NCI-H526 (cell line): ENCODE measurements around the gene FNIP2.
A peak's percentile ranks its signal among the peaks of the same experiment; 100 is the strongest.
"Not testable (repeated sequence)": the region's sequence is repeated elsewhere in the genome, so short reads cannot be mapped to it uniquely, and the experiment has no call there.

Experiments used
- DNase-seq, 2 experiments: peaks; one replicate each; lab custom pipeline; 2025; lab: John Stamatoyannopoulos, UW

FNIP2 gene

GRCh38 chr4:158789853-158790252, 21.0 kb downstream of the FNIP2 start:
- DNase-seq, result no peak

GRCh38 chr4:158793021-158793420, 24.2 kb downstream of the FNIP2 start:
- DNase-seq, result peak in 1 of 2 experiments; percentile 3

- not testable (repeated sequence) for DNase-seq
Measured at GRCh38 chr4:158793430-158793829, 24.6 kb downstream of the FNIP2 start.

GRCh38 chr4:158796370-158797140, 27.7 kb downstream of the FNIP2 start:
- no peak for DNase-seq

- DNase-seq, result no peak
Measured at GRCh38 chr4:158798062-158798461, 29.2 kb downstream of the FNIP2 start.

GRCh38 chr4:158799013-158799770, 30.4 kb downstream of the FNIP2 start:
- DNase-seq, result no peak

- DNase-seq, result no peak
Measured at GRCh38 chr4:158799856-158800255, 31.0 kb downstream of the FNIP2 start.

GRCh38 chr4:158801066-158801465, 32.2 kb downstream of the FNIP2 start:
- no peak for DNase-seq

GRCh38 chr4:158801677-158802076, 32.9 kb downstream of the FNIP2 start:
- DNase-seq, result no peak

- DNase-seq, result no peak
Measured at GRCh38 chr4:158802914-158803313, 34.1 kb downstream of the FNIP2 start.

- peak in 1 of 2 experiments; percentile 4 for DNase-seq
Measured at GRCh38 chr4:158805635-158806471, 37.0 kb downstream of the FNIP2 start.

- DNase-seq, result no peak
Measured at GRCh38 chr4:158807691-158808090, 38.9 kb downstream of the FNIP2 start.

GRCh38 chr4:158808399-158808798, 39.6 kb downstream of the FNIP2 start:
- DNase-seq, result no peak

- not testable (repeated sequence) for DNase-seq
Measured at GRCh38 chr4:158809208-158809607, 40.4 kb downstream of the FNIP2 start.

GRCh38 chr4:158809611-158810486, 41.0 kb downstream of the FNIP2 start:
- DNase-seq, result no peak

GRCh38 chr4:158810487-158811215, 41.8 kb downstream of the FNIP2 start:
- no peak for DNase-seq

GRCh38 chr4:158811216-158811540, 42.4 kb downstream of the FNIP2 start:
- no peak for DNase-seq

GRCh38 chr4:158811704-158812103, 42.9 kb downstream of the FNIP2 start:
- DNase-seq, result no peak

GRCh38 chr4:158812133-158812532, 43.3 kb downstream of the FNIP2 start:
- DNase-seq, result no peak

GRCh38 chr4:158812543-158812942, 43.7 kb downstream of the FNIP2 start:
- no peak for DNase-seq

GRCh38 chr4:158813113-158813512, 44.3 kb downstream of the FNIP2 start:
- DNase-seq, result no peak
